ENCODE results near the gene RELCH. TPM values are rescaled to one million over a fixed set of nuclear protein-coding genes. Genes with fewer than 3 reads are reported as not detected.
A peak's percentile ranks its signal among the peaks of the same experiment; 100 is the strongest.

The RELCH gene
- total RNA-seq, 3 donors from 2014 or later: 39.0 to 60.2 (median 51.2) TPM

- TF ChIP-seq CTCF (IDR thresholded peaks at IDR 0.05): no peak
- DNase-seq: peak in 1 of 3 donors; percentile 28
- no peak overlapping the region for H3K4me3 ChIP-seq
- peak; percentile 7 for ATAC-seq
- no peaks in the 10 kb centered on the region for H3K36me3 ChIP-seq (ENCODE audit: low read depth)
- intact Hi-C loops (cut with DNase I, micrococcal nuclease): no loop called here
- no peaks in the 10 kb centered on the region for H3K4me1 ChIP-seq (ENCODE audit: low read depth)
- no peaks in the 10 kb centered on the region for H3K9me3 ChIP-seq
Observed at GRCh38 chr18:62151068-62151771, 35.8 kb upstream of the RELCH start.

- intact Hi-C loops (cut with DNase I, micrococcal nuclease): no loop called here
- Histone ChIP-seq H3K4me3 (no peak overlapping the region), H3K36me3 (ENCODE audit: low read depth) (no peaks in the 10 kb centered on the region), H3K4me1 (ENCODE audit: low read depth) (no peaks in the 10 kb centered on the region), H3K9me3 (no peaks in the 10 kb centered on the region)
- no peak for TF ChIP-seq CTCF (IDR thresholded peaks at IDR 0.05)
- DNase-seq (no peak), ATAC-seq (no peak)
Observed at GRCh38 chr18:62152844-62153243, 34.2 kb upstream of the RELCH start.

GRCh38 chr18:62157843-62158242 lies 29.2 kb upstream of the RELCH start:
- no peaks in the 10 kb centered on the region for H3K36me3 ChIP-seq (ENCODE audit: low read depth)

GRCh38 chr18:62164310-62164709 lies 22.7 kb upstream of the RELCH start:
- Histone ChIP-seq H3K36me3 (ENCODE audit: low read depth) (no peaks in the 10 kb centered on the region), H3K9me3 (no peaks in the 10 kb centered on the region), H3K4me1 (ENCODE audit: low read depth) (peaks cover 6% of the 10 kb centered on the region), H3K4me3 (no peak overlapping the region)
- intact Hi-C loops (cut with DNase I, micrococcal nuclease): no loop called here
- no peak for ATAC-seq
- TF ChIP-seq CTCF (IDR thresholded peaks at IDR 0.05): no peak
- DNase-seq: no peak

More at GRCh38 chr18:62157843-62158242, 29.2 kb upstream of the RELCH start:
- ATAC-seq: no peak
- H3K9me3 ChIP-seq: no peaks in the 10 kb centered on the region
- H3K4me1 ChIP-seq (ENCODE audit: low read depth): no peaks in the 10 kb centered on the region
- no peak for DNase-seq
- intact Hi-C loops (cut with DNase I, micrococcal nuclease): no loop called here
- TF ChIP-seq CTCF (IDR thresholded peaks at IDR 0.05): no peak
- no peak overlapping the region for H3K4me3 ChIP-seq

GRCh38 chr18:62164855-62165487 lies 22.1 kb upstream of the RELCH start:
- peaks cover 6% of the 10 kb centered on the region for H3K4me1 ChIP-seq (ENCODE audit: low read depth)
- ATAC-seq (peak; percentile 47), DNase-seq (no peak)
- no peaks in the 10 kb centered on the region for H3K9me3 ChIP-seq
- intact Hi-C loops (cut with DNase I, micrococcal nuclease): no loop called here
- H3K4me3 ChIP-seq: no peak overlapping the region
- H3K36me3 ChIP-seq (ENCODE audit: low read depth): no peaks in the 10 kb centered on the region
- no peak for TF ChIP-seq CTCF (IDR thresholded peaks at IDR 0.05)

All from mucosa of descending colon (tissue), 3 donors.